ENCODE results near the gene OSGEPL1.

Gene OSGEPL1, protein sequence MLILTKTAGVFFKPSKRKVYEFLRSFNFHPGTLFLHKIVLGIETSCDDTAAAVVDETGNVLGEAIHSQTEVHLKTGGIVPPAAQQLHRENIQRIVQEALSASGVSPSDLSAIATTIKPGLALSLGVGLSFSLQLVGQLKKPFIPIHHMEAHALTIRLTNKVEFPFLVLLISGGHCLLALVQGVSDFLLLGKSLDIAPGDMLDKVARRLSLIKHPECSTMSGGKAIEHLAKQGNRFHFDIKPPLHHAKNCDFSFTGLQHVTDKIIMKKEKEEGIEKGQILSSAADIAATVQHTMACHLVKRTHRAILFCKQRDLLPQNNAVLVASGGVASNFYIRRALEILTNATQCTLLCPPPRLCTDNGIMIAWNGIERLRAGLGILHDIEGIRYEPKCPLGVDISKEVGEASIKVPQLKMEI

GRCh38 chr2:189762551-189763298 lies at the start of gene OSGEPL1:
Gene OSGEPL1 (minus strand): TSS chr2:189762792. CDS start chr2:189761640, 1,152 bp downstream.
- no peaks in the 10 kb centered on the region for H3K4me1 ChIP-seq (ENCODE audit: insufficient read depth, insufficient read length)
- H3K36me3 ChIP-seq (ENCODE audit: insufficient read depth, insufficient read length, low read length), result peaks cover 9% of the 10 kb centered on the region
- no peaks in the 10 kb centered on the region for H3K27me3 ChIP-seq (ENCODE audit: insufficient read depth, insufficient read length)

DNA sequence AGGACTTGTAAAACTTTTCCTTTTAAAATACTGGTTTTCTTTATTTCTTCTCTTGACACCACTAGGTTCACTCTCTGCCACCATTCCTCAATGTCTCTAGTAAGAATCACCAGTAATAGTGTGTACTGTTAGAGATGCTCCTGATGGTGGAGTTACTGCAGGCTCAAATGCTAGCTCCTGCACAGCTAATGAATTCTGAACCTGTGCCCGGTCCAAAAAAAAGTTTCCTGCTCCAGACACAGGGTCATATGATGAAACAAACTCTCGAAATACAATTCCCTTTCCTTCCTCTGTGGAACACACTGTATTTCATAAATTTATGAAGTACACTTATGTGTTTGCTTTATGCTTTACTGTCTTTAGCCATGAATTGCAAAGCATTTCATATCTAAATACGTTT lies 40.8 kb upstream of the OSGEPL1 start:
- Histone ChIP-seq H3K4me1 (ENCODE audit: insufficient read depth, insufficient read length) (no peaks in the 10 kb centered on the region), H3K4me3 (ENCODE audit: insufficient read length, low read depth) (no peak overlapping the region), H3K9me3 (ENCODE audit: insufficient read depth, low read length) (no peaks in the 10 kb centered on the region), H3K36me3 (ENCODE audit: insufficient read depth, insufficient read length, low read length) (peaks cover 69% of the 10 kb centered on the region), H3K9ac (ENCODE audit: insufficient read length, low read depth) (no peak overlapping the region), H3K27me3 (ENCODE audit: insufficient read depth, insufficient read length) (no peaks in the 10 kb centered on the region)
- no peak for DNase-seq (ENCODE audit: low read depth, low spot score)
- TF ChIP-seq SUZ12 (IDR thresholded peaks at IDR 0.05; ENCODE audit: extremely low read depth, insufficient read depth, insufficient read length), result no peak
- no peak for TF ChIP-seq ZNF274 (IDR thresholded peaks at IDR 0.05; ENCODE audit: low read depth, low read length)
- TF ChIP-seq YY1 (IDR thresholded peaks at IDR 0.05; ENCODE audit: insufficient read depth, insufficient read length), result no peak

More at GRCh38 chr2:189762551-189763298, at the start of gene OSGEPL1:
- H3K9ac ChIP-seq (ENCODE audit: insufficient read length, low read depth), result peak within 1 kb of the TSS; percentile 82
- DNase-seq (ENCODE audit: low read depth, low spot score), result peak; percentile 94
- H3K4me3 ChIP-seq (ENCODE audit: insufficient read length, low read depth), result peak within 1 kb of the TSS; percentile 58
- TF ChIP-seq YY1 (IDR thresholded peaks at IDR 0.05; ENCODE audit: insufficient read depth, insufficient read length) (no peak), ZNF274 (IDR thresholded peaks at IDR 0.05; ENCODE audit: low read depth, low read length) (no peak)
- H3K9me3 ChIP-seq (ENCODE audit: insufficient read depth, low read length), result no peaks in the 10 kb centered on the region

GRCh38 chr2:189802396-189802912 lies 39.9 kb upstream of the OSGEPL1 start:
- Histone ChIP-seq H3K9ac (ENCODE audit: insufficient read length, low read depth) (no peak overlapping the region), H3K9me3 (ENCODE audit: insufficient read depth, low read length) (no peaks in the 10 kb centered on the region), H3K4me1 (ENCODE audit: insufficient read depth, insufficient read length) (no peaks in the 10 kb centered on the region), H3K27me3 (ENCODE audit: insufficient read depth, insufficient read length) (no peaks in the 10 kb centered on the region), H3K4me3 (ENCODE audit: insufficient read length, low read depth) (no peak overlapping the region), H3K36me3 (ENCODE audit: insufficient read depth, insufficient read length, low read length) (peaks cover 75% of the 10 kb centered on the region)
- DNase-seq (ENCODE audit: low read depth, low spot score), result no peak
- TF ChIP-seq ZNF274 (IDR thresholded peaks at IDR 0.05; ENCODE audit: low read depth, low read length) (no peak), YY1 (IDR thresholded peaks at IDR 0.05; ENCODE audit: insufficient read depth, insufficient read length) (no peak), SUZ12 (IDR thresholded peaks at IDR 0.05; ENCODE audit: extremely low read depth, insufficient read depth, insufficient read length) (no peak)

DNA sequence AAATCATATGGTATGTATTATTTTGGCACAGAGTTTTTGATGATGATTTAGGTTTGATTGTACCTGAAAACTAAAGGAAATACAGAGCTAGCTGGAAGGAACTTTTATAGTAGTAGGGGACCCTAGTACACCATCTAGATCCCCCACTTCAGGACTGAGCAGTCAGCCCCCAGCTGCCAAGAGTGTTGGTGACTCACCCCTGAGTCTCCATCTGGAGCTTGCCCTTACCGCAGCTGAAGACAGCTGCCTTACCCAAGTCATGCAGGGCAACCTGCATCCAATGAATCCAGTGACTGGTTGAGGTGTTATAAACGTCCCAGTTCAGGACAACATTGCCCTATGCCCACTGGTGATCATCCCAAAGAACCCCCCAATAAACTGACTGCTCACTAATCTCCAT lies 36.9 kb upstream of the OSGEPL1 start:
- no peak for DNase-seq (ENCODE audit: low read depth, low spot score)
- no peak for TF ChIP-seq ZNF274 (IDR thresholded peaks at IDR 0.05; ENCODE audit: low read depth, low read length)
- Histone ChIP-seq H3K9me3 (ENCODE audit: insufficient read depth, low read length) (no peaks in the 10 kb centered on the region), H3K4me1 (ENCODE audit: insufficient read depth, insufficient read length) (no peaks in the 10 kb centered on the region), H3K36me3 (ENCODE audit: insufficient read depth, insufficient read length, low read length) (peaks cover 70% of the 10 kb centered on the region), H3K4me3 (ENCODE audit: insufficient read length, low read depth) (no peak overlapping the region), H3K9ac (ENCODE audit: insufficient read length, low read depth) (no peak overlapping the region), H3K27me3 (ENCODE audit: insufficient read depth, insufficient read length) (no peaks in the 10 kb centered on the region)

DNA sequence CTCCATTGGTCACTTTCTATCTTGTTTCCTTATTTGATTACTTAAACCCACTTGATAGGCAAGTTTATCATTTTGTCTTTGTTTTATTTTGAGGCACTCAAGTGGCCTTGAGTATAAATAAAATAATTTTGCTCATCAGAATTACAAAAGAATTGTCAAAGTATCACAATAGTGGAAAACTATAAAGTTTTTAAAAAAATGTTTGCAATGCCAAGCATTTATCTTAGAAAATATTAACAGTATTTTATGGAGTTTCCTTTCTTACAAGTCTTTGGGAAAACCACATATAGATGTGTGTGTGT lies 36.4 kb upstream of the OSGEPL1 start:
- no peak for TF ChIP-seq SUZ12 (IDR thresholded peaks at IDR 0.05; ENCODE audit: extremely low read depth, insufficient read depth, insufficient read length)
- TF ChIP-seq ZNF274 (IDR thresholded peaks at IDR 0.05; ENCODE audit: low read depth, low read length), result no peak
- TF ChIP-seq YY1 (IDR thresholded peaks at IDR 0.05; ENCODE audit: insufficient read depth, insufficient read length), result no peak
- no peak for DNase-seq (ENCODE audit: low read depth, low spot score)
- no peaks in the 10 kb centered on the region for H3K4me1 ChIP-seq (ENCODE audit: insufficient read depth, insufficient read length)
- no peak overlapping the region for H3K4me3 ChIP-seq (ENCODE audit: insufficient read length, low read depth)
- H3K36me3 ChIP-seq (ENCODE audit: insufficient read depth, insufficient read length, low read length), result peaks cover 73% of the 10 kb centered on the region
- H3K27me3 ChIP-seq (ENCODE audit: insufficient read depth, insufficient read length), result no peaks in the 10 kb centered on the region
- H3K9me3 ChIP-seq (ENCODE audit: insufficient read depth, low read length), result no peaks in the 10 kb centered on the region
- no peak overlapping the region for H3K9ac ChIP-seq (ENCODE audit: insufficient read length, low read depth)

DNA sequence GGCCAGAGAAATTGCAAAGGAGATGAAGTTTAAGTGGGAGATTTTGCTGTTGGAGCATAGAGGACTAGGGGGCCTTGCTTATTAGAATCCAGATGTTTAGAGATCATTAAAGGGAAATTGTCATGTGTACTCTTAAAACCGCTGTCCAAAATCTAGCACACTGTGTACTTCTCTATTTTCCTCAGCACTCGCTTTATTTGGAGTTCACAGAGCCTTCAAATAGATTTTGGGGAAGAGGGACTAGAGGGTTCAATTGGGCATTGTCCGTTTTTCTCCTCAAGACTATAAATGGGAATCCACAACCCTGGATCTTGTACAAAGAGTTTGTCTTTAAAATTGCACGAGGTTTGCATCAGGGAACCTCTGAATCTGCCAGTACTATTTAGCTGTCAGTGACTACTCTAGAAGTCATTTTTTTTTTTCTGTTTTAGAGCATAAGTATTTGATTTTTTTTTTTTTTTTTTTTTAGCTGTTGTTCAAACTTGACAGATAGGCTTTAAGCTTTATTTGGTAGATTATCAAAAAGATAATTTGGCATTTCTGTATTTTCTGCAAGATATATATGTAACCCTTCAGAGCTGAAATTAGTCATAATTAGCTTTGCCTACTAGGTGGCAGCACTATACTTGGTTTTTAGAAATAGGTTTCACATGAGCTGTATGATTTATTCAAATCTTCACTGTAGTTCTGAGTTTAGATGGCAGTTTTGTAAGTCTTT lies 35.9 kb upstream of the OSGEPL1 start:
- Histone ChIP-seq H3K36me3 (ENCODE audit: insufficient read depth, insufficient read length, low read length) (peaks cover 78% of the 10 kb centered on the region), H3K9me3 (ENCODE audit: insufficient read depth, low read length) (no peaks in the 10 kb centered on the region), H3K9ac (ENCODE audit: insufficient read length, low read depth) (no peak overlapping the region), H3K4me1 (ENCODE audit: insufficient read depth, insufficient read length) (no peaks in the 10 kb centered on the region), H3K4me3 (ENCODE audit: insufficient read length, low read depth) (no peak overlapping the region), H3K27me3 (ENCODE audit: insufficient read depth, insufficient read length) (no peaks in the 10 kb centered on the region)
- no peak for DNase-seq (ENCODE audit: low read depth, low spot score)
- TF ChIP-seq YY1 (IDR thresholded peaks at IDR 0.05; ENCODE audit: insufficient read depth, insufficient read length) (no peak), SUZ12 (IDR thresholded peaks at IDR 0.05; ENCODE audit: extremely low read depth, insufficient read depth, insufficient read length) (no peak), ZNF274 (IDR thresholded peaks at IDR 0.05; ENCODE audit: low read depth, low read length) (no peak)

GRCh38 chr2:189797902-189798301 lies 35.3 kb upstream of the OSGEPL1 start:
- Histone ChIP-seq H3K4me3 (ENCODE audit: insufficient read length, low read depth) (no peak overlapping the region), H3K27me3 (ENCODE audit: insufficient read depth, insufficient read length) (no peaks in the 10 kb centered on the region), H3K9ac (ENCODE audit: insufficient read length, low read depth) (no peak overlapping the region), H3K4me1 (ENCODE audit: insufficient read depth, insufficient read length) (no peaks in the 10 kb centered on the region), H3K9me3 (ENCODE audit: insufficient read depth, low read length) (no peaks in the 10 kb centered on the region), H3K36me3 (ENCODE audit: insufficient read depth, insufficient read length, low read length) (peaks cover 83% of the 10 kb centered on the region)
- no peak for TF ChIP-seq ZNF274 (IDR thresholded peaks at IDR 0.05; ENCODE audit: low read depth, low read length)
- TF ChIP-seq YY1 (IDR thresholded peaks at IDR 0.05; ENCODE audit: insufficient read depth, insufficient read length), result no peak
- TF ChIP-seq SUZ12 (IDR thresholded peaks at IDR 0.05; ENCODE audit: extremely low read depth, insufficient read depth, insufficient read length), result no peak
- DNase-seq (ENCODE audit: low read depth, low spot score), result no peak

All from NT2/D1 (cell line).